Neural cell (in vitro differentiated cells): ENCODE measurements around the gene MED1. TPM values are rescaled to one million over a fixed set of nuclear protein-coding genes. Genes with fewer than 3 reads are reported as not detected.

ENCODE experiments used
- H2AFZ ChIP-seq: fragments of 200-600, 300-800 bp; sonication (generic), shearing (Covaris generic); 2 replicates; pipeline ENCODE4 v1.6.0; 2014; ENCODE audit warnings: low read depth, mild to moderate bottlenecking, antibody characterized with exemption, low read length, moderate library complexity
- H3F3A ChIP-seq: fragments of 200-600 bp; shearing (Covaris generic); 2 replicates; pipeline ENCODE4 v1.6.1; 2016; ENCODE audit warnings: mild to moderate bottlenecking, moderate library complexity, mixed read lengths, antibody characterized with exemption, low read length; ENCODE audit not compliant: insufficient read depth, poor library complexity, severe bottlenecking
- H3K27ac ChIP-seq: fragments of 200-600, 300-800 bp; sonication (generic), shearing (Covaris generic); 2 replicates; pipeline ENCODE4 v1.5.1; 2014; ENCODE audit warnings: mild to moderate bottlenecking, low read length, moderate library complexity
- H3K27me3 ChIP-seq: fragments of 300-800, 200-600 bp; sonication (generic), shearing (Covaris generic); 2 replicates; pipeline ENCODE4 v1.6.0; 2014; ENCODE audit warnings: mild to moderate bottlenecking, low read depth, low read length, moderate library complexity; ENCODE audit not compliant: insufficient read depth
- H3K36me3 ChIP-seq: fragments of 300-800, 200-600 bp; sonication (generic), shearing (Covaris generic); 2 replicates; pipeline ENCODE4 v1.5.1; 2014; ENCODE audit warnings: mild to moderate bottlenecking, antibody characterized with exemption, low read length, moderate library complexity; ENCODE audit not compliant: insufficient read depth
- H3K4me2 ChIP-seq: fragments of 300-800, 200-600 bp; sonication (generic), shearing (Covaris generic); 2 replicates; pipeline ENCODE4 v1.6.0; 2014; ENCODE audit warnings: mild to moderate bottlenecking, low read length
- H3K4me3 ChIP-seq: fragments of 300-800, 200-600 bp; sonication (generic), shearing (Covaris generic); 2 replicates; pipeline ENCODE4 v1.5.1; 2014; ENCODE audit warnings: mild to moderate bottlenecking, low read length, moderate library complexity
- H3K79me2 ChIP-seq: fragments of 200-600 bp; shearing (Covaris generic); replicated peaks from 2 replicates; pipeline ENCODE4 v1.6.0; 2014; ENCODE audit warnings: mild to moderate bottlenecking, low read length, moderate library complexity; ENCODE audit not compliant: insufficient read depth
- H3K9ac ChIP-seq: fragments of 300-800, 200-600 bp; sonication (generic), shearing (Covaris generic); 2 replicates; pipeline ENCODE4 v1.6.1; 2016; ENCODE audit warnings: mild to moderate bottlenecking, low read length, mixed read lengths
- H3K9me2 ChIP-seq: fragments of 200-600 bp; shearing (Covaris generic); 2 replicates; pipeline ENCODE4 v1.6.1; 2016; ENCODE audit warnings: mild to moderate bottlenecking, low read length, mixed read lengths; ENCODE audit not compliant: insufficient read depth
- H3K9me3 ChIP-seq: fragments of 200-600, 300-800 bp; sonication (generic), shearing (Covaris generic); 2 replicates; pipeline ENCODE4 v1.6.1; 2016; ENCODE audit warnings: mild to moderate bottlenecking, mixed run types, low read length, moderate library complexity, mixed read lengths
- H4K20me1 ChIP-seq: fragments of 200-600 bp; shearing (Covaris generic); 2 replicates; pipeline ENCODE4 v1.6.1; 2016; ENCODE audit warnings: mild to moderate bottlenecking, mixed run types; ENCODE audit not compliant: insufficient read depth
- EP300 ChIP-seq: fragments of 450-650 bp; conservative IDR thresholded peaks from 2 replicates; pipeline ENCODE4 v1.6.1; 2014; ENCODE audit warnings: antibody characterized with exemption, mild to moderate bottlenecking, moderate library complexity; ENCODE audit not compliant: poor library complexity, severe bottlenecking
- EZH2 ChIP-seq: fragments of 200-600, 300-800 bp; shearing (Covaris generic), sonication (generic); IDR thresholded peaks from 2 replicates; pipeline ENCODE4 v1.6.1; 2014; ENCODE audit warnings: antibody characterized with exemption, low read length, borderline replicate concordance, mild to moderate bottlenecking; ENCODE audit not compliant: insufficient read depth, poor library complexity, severe bottlenecking
- MXI1 ChIP-seq: fragments of 450-650 bp; conservative IDR thresholded peaks from 2 replicates; pipeline ENCODE4 v1.6.1; 2014; ENCODE audit warnings: antibody characterized with exemption, mild to moderate bottlenecking; ENCODE audit not compliant: poor library complexity, severe bottlenecking
- POLR2AphosphoS5 ChIP-seq: IDR thresholded peaks from 2 replicates; pipeline ENCODE4 v1.6.1; 2012
- RAD21 ChIP-seq: fragments of 450-650 bp; conservative IDR thresholded peaks from 2 replicates; pipeline ENCODE4 v1.6.1; 2014; ENCODE audit warnings: antibody characterized with exemption, mild to moderate bottlenecking, moderate library complexity
- REST ChIP-seq: IDR thresholded peaks from 2 replicates; pipeline ENCODE4 v1.6.1; 2012; ENCODE audit warnings: borderline replicate concordance
- SMC3 ChIP-seq: fragments of 450-650 bp; conservative IDR thresholded peaks from 2 replicates; pipeline ENCODE4 v1.6.1; 2014; ENCODE audit warnings: antibody characterized with exemption, mild to moderate bottlenecking, moderate library complexity; ENCODE audit not compliant: poor library complexity
- TAF1 ChIP-seq: IDR thresholded peaks from 2 replicates; pipeline ENCODE4 v1.6.1; 2012; ENCODE audit warnings: low read depth
- polyA plus RNA-seq: library from polyadenylated mRNA; depleted of rRNA; stranded (reverse); fragments of >200 nt; gene quantifications from 2 replicates; pipeline ENCODE4 v1.2.3, GENCODE V29; 2014
- TF ChIP-seq, protein P1 (sequence below): fragments of 450-650 bp; IDR thresholded peaks from 2 replicates; pipeline ENCODE4 v1.5.1; 2014; ENCODE audit warnings: antibody characterized with exemption, mild to moderate bottlenecking, moderate library complexity; ENCODE audit not compliant: poor library complexity, severe bottlenecking

The MED1 gene
- polyA plus RNA-seq, 1 donor from 2014 or later: 18.7 TPM

GRCh38 chr17:39406951-39407350 lies 44.1 kb downstream of the MED1 start:
- Histone ChIP-seq H3K36me3 (peaks cover 9% of the 10 kb centered on the region), H3K27ac (no peak overlapping the region), H3K4me2 (no peak overlapping the region), H3K9me3 (no peaks in the 10 kb centered on the region), H3K79me2 (no peaks in the 10 kb centered on the region), H3K9me2 (no peaks in the 10 kb centered on the region), H2AFZ (no peak overlapping the region), H3F3A (no peaks in the 10 kb centered on the region), H3K4me3 (no peak overlapping the region), H3K27me3 (no peaks in the 10 kb centered on the region), H3K9ac (no peak overlapping the region), H4K20me1 (no peaks in the 10 kb centered on the region)
- no peak for TF ChIP-seq TAF1
- no peak for TF ChIP-seq SMC3
- no peak for TF ChIP-seq RAD21
- TF ChIP-seq POLR2AphosphoS5: no peak
- no peak for TF ChIP-seq EZH2

DNA sequence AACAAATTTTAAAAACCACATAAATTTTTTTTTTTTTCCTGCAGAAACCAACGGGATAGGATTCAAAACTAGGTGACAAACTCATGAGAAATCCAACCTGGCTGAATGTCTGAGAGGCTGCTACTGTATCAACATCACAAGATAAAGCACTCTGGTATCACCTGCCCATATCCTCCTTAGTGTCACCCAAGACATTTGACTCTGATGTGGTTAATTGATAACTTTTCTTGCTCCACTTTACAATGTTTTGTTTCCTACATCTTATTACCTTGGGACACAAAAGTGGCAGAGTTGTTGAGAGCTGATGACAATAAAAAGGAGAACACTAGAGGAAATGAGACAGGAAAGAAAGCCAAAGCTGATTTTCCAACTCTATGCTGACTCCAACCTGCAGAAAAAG lies 45.6 kb downstream of the MED1 start:
- Histone ChIP-seq H4K20me1 (no peaks in the 10 kb centered on the region), H3K36me3 (peaks cover 9% of the 10 kb centered on the region), H3K27me3 (no peaks in the 10 kb centered on the region), H3K79me2 (peaks cover 8% of the 10 kb centered on the region), H3F3A (no peaks in the 10 kb centered on the region), H3K9me2 (no peaks in the 10 kb centered on the region), H3K4me2 (no peak overlapping the region), H3K9me3 (no peaks in the 10 kb centered on the region), H3K4me3 (no peak overlapping the region), H3K9ac (no peak overlapping the region), H3K27ac (no peak overlapping the region), H2AFZ (no peak overlapping the region)
- no peak for TF ChIP-seq EP300

GRCh38 chr17:39404542-39405378 lies 46.3 kb downstream of the MED1 start:
- H3K27ac ChIP-seq: no peak overlapping the region
- peaks cover 15% of the 10 kb centered on the region for H3K79me2 ChIP-seq
- no peak overlapping the region for H2AFZ ChIP-seq
- H3K4me3 ChIP-seq: no peak overlapping the region
- peaks cover 8% of the 10 kb centered on the region for H3K36me3 ChIP-seq
- H3K9me2 ChIP-seq: no peaks in the 10 kb centered on the region
- no peak for TF ChIP-seq REST
- no peak for TF ChIP-seq RAD21
- no peak for TF ChIP-seq TAF1
- TF ChIP-seq, protein P1, sequence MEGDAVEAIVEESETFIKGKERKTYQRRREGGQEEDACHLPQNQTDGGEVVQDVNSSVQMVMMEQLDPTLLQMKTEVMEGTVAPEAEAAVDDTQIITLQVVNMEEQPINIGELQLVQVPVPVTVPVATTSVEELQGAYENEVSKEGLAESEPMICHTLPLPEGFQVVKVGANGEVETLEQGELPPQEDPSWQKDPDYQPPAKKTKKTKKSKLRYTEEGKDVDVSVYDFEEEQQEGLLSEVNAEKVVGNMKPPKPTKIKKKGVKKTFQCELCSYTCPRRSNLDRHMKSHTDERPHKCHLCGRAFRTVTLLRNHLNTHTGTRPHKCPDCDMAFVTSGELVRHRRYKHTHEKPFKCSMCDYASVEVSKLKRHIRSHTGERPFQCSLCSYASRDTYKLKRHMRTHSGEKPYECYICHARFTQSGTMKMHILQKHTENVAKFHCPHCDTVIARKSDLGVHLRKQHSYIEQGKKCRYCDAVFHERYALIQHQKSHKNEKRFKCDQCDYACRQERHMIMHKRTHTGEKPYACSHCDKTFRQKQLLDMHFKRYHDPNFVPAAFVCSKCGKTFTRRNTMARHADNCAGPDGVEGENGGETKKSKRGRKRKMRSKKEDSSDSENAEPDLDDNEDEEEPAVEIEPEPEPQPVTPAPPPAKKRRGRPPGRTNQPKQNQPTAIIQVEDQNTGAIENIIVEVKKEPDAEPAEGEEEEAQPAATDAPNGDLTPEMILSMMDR: no peak
- no peak for TF ChIP-seq SMC3
- TF ChIP-seq POLR2AphosphoS5: no peak
- no peak for TF ChIP-seq EZH2
- TF ChIP-seq EP300: no peak
- no peak for TF ChIP-seq MXI1
- H3K4me2 ChIP-seq: no peak overlapping the region
- no peaks in the 10 kb centered on the region for H3K9me3 ChIP-seq
- no peaks in the 10 kb centered on the region for H3K27me3 ChIP-seq
- no peak overlapping the region for H3K9ac ChIP-seq
- H4K20me1 ChIP-seq: no peaks in the 10 kb centered on the region
- H3F3A ChIP-seq: no peaks in the 10 kb centered on the region
